Bronchial epithelial cell (primary cell): ENCODE results near the gene SUGCT. TPM values are rescaled to one million over a fixed set of nuclear protein-coding genes. Genes with fewer than 3 reads are reported as not detected.
"Not testable (repeated sequence)": the region's sequence is repeated elsewhere in the genome, so short reads cannot be mapped to it uniquely, and the experiment has no call there.

Experiments
- DNase-seq: peaks from one replicate; pipeline ENCODE4 v3.0.0-alpha.2; 2010; ENCODE audit warnings: low read depth
- FAIRE-seq: peaks from 2 replicates; lab custom pipeline; 2011; peaks lifted over from hg19 to GRCh38; lab: Jason Lieb, UNC
- H3K27me3 ChIP-seq: 2 replicates; pipeline ENCODE4 v1.5.1; 2011; ENCODE audit warnings: low read length; ENCODE audit not compliant: control insufficient read depth, insufficient read depth
- H3K36me3 ChIP-seq: 2 replicates; pipeline ENCODE4 v1.5.1; 2011; ENCODE audit warnings: low read length; ENCODE audit not compliant: control insufficient read depth, insufficient read depth
- H3K4me3 ChIP-seq: 2 replicates; pipeline ENCODE4 v1.5.1; 2011; ENCODE audit warnings: mild to moderate bottlenecking, low read depth, low read length, control low read depth
- CTCF ChIP-seq: IDR thresholded peaks from 2 replicates; pipeline ENCODE4 v1.5.1; 2011; ENCODE audit warnings: mild to moderate bottlenecking, moderate library complexity, low read length, control low read depth, inconsistent platforms; ENCODE audit not compliant: insufficient read depth, severe bottlenecking
- total RNA-seq: library from RNA; depleted of rRNA; stranded (reverse); fragments of >200 nt; gene quantifications from 2 replicates; pipeline ENCODE4 v1.2.1, GENCODE V29; 2014

SUGCT gene
- total RNA-seq, 1 donor from 2014 or later, result 7.4 TPM

GRCh38 chr7:40135317-40135610 is 459 bp downstream of the SUGCT start:
- Histone ChIP-seq H3K36me3 (no peaks in the 10 kb centered on the region), H3K4me3 (peak overlapping the region; percentile 80), H3K27me3 (no peaks in the 10 kb centered on the region)
- FAIRE-seq, result no peak
- no peak for TF ChIP-seq CTCF
- DNase-seq, result no peak

- TF ChIP-seq CTCF, result no peak
- Histone ChIP-seq H3K36me3 (no peaks in the 10 kb centered on the region), H3K27me3 (no peaks in the 10 kb centered on the region), H3K4me3 (no peak overlapping the region)
- no peak for DNase-seq
- no peak for FAIRE-seq
Observed at GRCh38 chr7:40137563-40137962, 2.8 kb downstream of the SUGCT start.

- FAIRE-seq (no peak), DNase-seq (no peak)
- TF ChIP-seq CTCF, result no peak
- H3K27me3 ChIP-seq, result no peaks in the 10 kb centered on the region
- H3K4me3 ChIP-seq, result no peak overlapping the region
- H3K36me3 ChIP-seq, result no peaks in the 10 kb centered on the region
Observed at GRCh38 chr7:40138973-40139372, 4.2 kb downstream of the SUGCT start.

- DNase-seq, H3K36me3 ChIP-seq, H3K4me3 ChIP-seq, FAIRE-seq, H3K27me3 ChIP-seq: not testable (repeated sequence)
Observed at GRCh38 chr7:40139891-40140290, 5.1 kb downstream of the SUGCT start.

GRCh38 chr7:40141916-40142315 is 7.1 kb downstream of the SUGCT start:
- H3K36me3 ChIP-seq, H3K4me3 ChIP-seq, FAIRE-seq, H3K27me3 ChIP-seq: not testable (repeated sequence)
- DNase-seq, result peak; percentile 91

- not testable (repeated sequence) for FAIRE-seq, H3K27me3 ChIP-seq, H3K36me3 ChIP-seq, DNase-seq, H3K4me3 ChIP-seq
Observed at GRCh38 chr7:40145596-40146130, 10.9 kb downstream of the SUGCT start.

GRCh38 chr7:40147371-40148246 is 12.8 kb downstream of the SUGCT start:
- H3K27me3 ChIP-seq, result no peaks in the 10 kb centered on the region
- no peak for TF ChIP-seq CTCF
- no peak for FAIRE-seq

GRCh38 chr7:40148247-40148580 is 13.4 kb downstream of the SUGCT start:
- H3K36me3 ChIP-seq, DNase-seq, H3K27me3 ChIP-seq, H3K4me3 ChIP-seq, FAIRE-seq: not testable (repeated sequence)

More at GRCh38 chr7:40147371-40148246, 12.8 kb downstream of the SUGCT start:
- Histone ChIP-seq H3K36me3 (no peaks in the 10 kb centered on the region), H3K4me3 (no peak overlapping the region)
- no peak for DNase-seq
